HepG2 (cell line): ENCODE measurements around the gene ADGRG1. TPM values are rescaled to one million over a fixed set of nuclear protein-coding genes. Genes with fewer than 3 reads are reported as not detected.

Experiments
- AGO2 ChIP-seq: fragments of 200-400 bp; formaldehyde crosslinking; optimal IDR thresholded peaks from 2 replicates; pipeline ENCODE3; 2017; ENCODE audit warnings: mild to moderate bottlenecking, low read depth, low read length, moderate library complexity
- BCL6 ChIP-seq: IDR thresholded peaks from 2 replicates; pipeline ENCODE4 v1.6.1; 2016; ENCODE audit warnings: missing genetic modification reagents, missing compliant biosample characterization
- GTF3A ChIP-seq: sonication (generic); formaldehyde crosslinking; conservative IDR thresholded peaks from 2 replicates; pipeline ENCODE4 v1.4.0; 2020; ENCODE audit warnings: mild to moderate bottlenecking, missing genetic modification reagents
- HOXA3 ChIP-seq: sonication (generic); formaldehyde crosslinking; IDR thresholded peaks from 2 replicates; pipeline ENCODE4 v1.5.0; 2020; ENCODE audit warnings: missing genetic modification reagents
- ISX ChIP-seq: sonication (generic); formaldehyde crosslinking; conservative IDR thresholded peaks from 2 replicates; pipeline ENCODE4 v1.5.0; 2020; ENCODE audit warnings: missing genetic modification reagents
- MATR3 ChIP-seq: sonication (generic); formaldehyde crosslinking; IDR thresholded peaks from 2 replicates; pipeline ENCODE4 v1.4.0; 2020; ENCODE audit warnings: missing genetic modification reagents
- MXD1 ChIP-seq: sonication (generic); formaldehyde crosslinking; IDR thresholded peaks from 2 replicates; pipeline ENCODE4 v1.4.0; 2020; ENCODE audit warnings: mild to moderate bottlenecking, missing genetic modification reagents
- NCOA2 ChIP-seq: sonication (generic); formaldehyde crosslinking; IDR thresholded peaks from 2 replicates; pipeline ENCODE4 v1.8.0; 2022; ENCODE audit warnings: inconsistent platforms
- NPAS2 ChIP-seq: sonication (generic); formaldehyde crosslinking; IDR thresholded peaks from 2 replicates; pipeline ENCODE4 v1.8.0; 2022; ENCODE audit warnings: mild to moderate bottlenecking, missing genetic modification reagents, borderline replicate concordance
- NRL ChIP-seq: sonication (generic); formaldehyde crosslinking; IDR thresholded peaks from 2 replicates; pipeline ENCODE4 v1.5.0; 2020; ENCODE audit warnings: missing genetic modification reagents, mild to moderate bottlenecking, moderate library complexity, borderline replicate concordance
- RARA ChIP-seq: IDR thresholded peaks from 2 replicates; pipeline ENCODE4 v1.6.1; 2016; ENCODE audit warnings: missing genetic modification reagents, missing compliant biosample characterization
- RBM22 ChIP-seq: fragments of 200-400 bp; formaldehyde crosslinking; optimal IDR thresholded peaks from 2 replicates; pipeline ENCODE3; 2017; ENCODE audit warnings: mild to moderate bottlenecking, low read length, moderate library complexity
- RXRB ChIP-seq: IDR thresholded peaks from 2 replicates; pipeline ENCODE4 v1.6.1; 2016; ENCODE audit warnings: borderline replicate concordance, missing genetic modification reagents, missing compliant biosample characterization
- SOX6 ChIP-seq, 2 experiments: fragments of 450-650 bp in 1 of 2; sonication (generic) in 1 of 2; formaldehyde crosslinking in 1 of 2; IDR thresholded peaks; 2 replicates each; pipeline versions ENCODE4 v1.4.0 to v1.6.1; 2017 to 2020; ENCODE audit warnings: antibody characterized with exemption in 1 of 2, mild to moderate bottlenecking in 1 of 2, missing genetic modification reagents in 1 of 2
- ZFY ChIP-seq: sonication (generic); formaldehyde crosslinking; IDR thresholded peaks from 2 replicates; pipeline ENCODE4 v1.4.0; 2020; ENCODE audit warnings: missing genetic modification reagents
- ZNF512B ChIP-seq: sonication (generic); formaldehyde crosslinking; IDR thresholded peaks from 2 replicates; pipeline ENCODE4 v1.5.1; 2020; ENCODE audit warnings: missing genetic modification reagents, mild to moderate bottlenecking, borderline replicate concordance
- ZNF567 ChIP-seq: sonication (generic); formaldehyde crosslinking; IDR thresholded peaks from 2 replicates; pipeline ENCODE4 v1.8.1; 2023; ENCODE audit warnings: mild to moderate bottlenecking, missing genetic modification reagents, borderline replicate concordance
- ZNF572 ChIP-seq: sonication (generic); formaldehyde crosslinking; IDR thresholded peaks from 2 replicates; pipeline ENCODE4 v1.5.1; 2020; ENCODE audit warnings: mild to moderate bottlenecking, missing genetic modification reagents
- ZNF75D ChIP-seq: sonication (generic); formaldehyde crosslinking; IDR thresholded peaks from 2 replicates; pipeline ENCODE4 v1.8.1; 2023; ENCODE audit warnings: missing genetic modification reagents, mild to moderate bottlenecking, borderline replicate concordance
- ZSCAN31 ChIP-seq: sonication (generic); formaldehyde crosslinking; IDR thresholded peaks from 2 replicates; pipeline ENCODE4 v1.5.0; 2020; ENCODE audit warnings: low read depth, mild to moderate bottlenecking, missing genetic modification reagents
- polyA plus RNA-seq, 8 experiments: library from polyadenylated mRNA; depleted of rRNA in 3 of 8; stranded (reverse) in 7 of 8; unstranded in 1 of 8; fragments of >200 nt; fragmentation: Illumina TruSeq in 4 of 8; extraction: Trizol in 4 of 8; gene quantifications; 2 replicates each; pipeline versions ENCODE4 v1.2.1 to v1.2.3, GENCODE V29; 2011 to 2016; ENCODE audit warnings: low read depth in 4 of 8, missing spikeins in 1 of 8, mixed read lengths in 1 of 8; ENCODE audit not compliant: insufficient read depth in 1 of 8
- total RNA-seq, 5 experiments: library from RNA; depleted of rRNA; stranded (reverse); fragments of >200 nt; fragmentation: Illumina TruSeq; extraction: Trizol; gene quantifications; 2 replicates each; pipeline ENCODE4 v1.2.3, GENCODE V29; 2016; ENCODE audit warnings: low read depth in 1 of 5
- TF ChIP-seq, protein P1 (sequence below): sonication (generic); formaldehyde crosslinking; IDR thresholded peaks from 2 replicates; pipeline ENCODE4 v1.4.0; 2020; ENCODE audit warnings: missing genetic modification reagents
- TF ChIP-seq, protein P2 (sequence below): sonication (generic); formaldehyde crosslinking; IDR thresholded peaks from 2 replicates; pipeline ENCODE4 v1.5.1; 2020; ENCODE audit warnings: mild to moderate bottlenecking, missing genetic modification reagents, moderate library complexity

Gene ADGRG1
- total and polyA plus RNA-seq, 2 of the 13 experiments (the other 11 are each of a cell fraction or from before 2014, with no cell fraction given), result 2.7 to 5.9 TPM

DNA sequence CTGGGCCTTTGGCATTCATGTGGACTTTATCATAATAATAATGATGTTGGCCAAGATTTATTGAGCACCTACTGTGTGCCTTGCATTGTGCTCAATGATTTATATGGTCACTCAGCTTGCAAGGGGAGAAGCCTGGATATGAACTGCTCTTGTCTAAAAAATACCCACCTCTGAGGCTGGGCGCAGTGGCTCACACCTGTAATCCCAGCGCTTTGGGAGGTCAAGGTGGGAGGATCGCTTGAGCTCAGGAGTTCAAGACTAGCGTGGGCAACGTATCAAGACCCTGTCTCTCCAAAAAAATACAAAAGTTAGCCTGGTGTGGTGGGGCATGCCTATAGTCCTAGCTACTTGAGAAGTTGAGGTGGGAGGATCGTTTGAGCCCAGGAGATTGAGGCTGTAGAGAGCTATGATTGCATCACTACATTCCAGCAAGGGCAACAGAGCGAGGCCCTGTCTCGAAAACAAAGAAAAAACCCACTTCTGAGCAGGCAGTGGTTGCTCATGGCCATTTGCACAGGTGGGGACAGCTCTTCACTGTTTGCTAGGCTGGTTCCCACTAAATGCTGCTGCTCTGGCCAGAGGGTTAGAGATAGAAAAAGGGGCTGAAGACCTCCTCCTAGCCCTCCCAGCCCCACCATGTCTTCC is 4.3 kb upstream of the ADGRG1 start (continued):
- TF ChIP-seq NRL (CRISPR knock-in tag) (no peak), ZSCAN31 (CRISPR knock-in tag) (no peak), ZNF567 (CRISPR knock-in tag) (no peak), GTF3A (CRISPR knock-in tag) (no peak), MATR3 (no peak), ZNF572 (CRISPR knock-in tag) (no peak), SOX6 (IDR thresholded peaks at IDR 0.05) (no peak), SOX6 (CRISPR knock-in tag; IDR thresholded peaks at IDR 0.05) (peak; percentile 84), NPAS2 (CRISPR knock-in tag) (no peak), MXD1 (CRISPR knock-in tag) (no peak), ISX (CRISPR knock-in tag) (no peak), NCOA2 (CRISPR knock-in tag) (peak; percentile 61; the same call in 1 of the 2 replicates), ZFY (CRISPR knock-in tag) (peak; percentile 48; the same call in 1 of the 2 replicates), HOXA3 (CRISPR knock-in tag) (peak; percentile 44; the same call in 1 of the 2 replicates), RXRB (CRISPR knock-in tag) (peak; percentile 47; the same call in 1 of the 2 replicates), RARA (CRISPR knock-in tag) (peak; percentile 41; the same call in 1 of the 2 replicates), BCL6 (CRISPR knock-in tag) (peak; percentile 40), AGO2 (no peak), RBM22 (no peak), ZNF75D (CRISPR knock-in tag) (no peak), ZNF512B (CRISPR knock-in tag) (no peak)
- TF ChIP-seq, protein P1, sequence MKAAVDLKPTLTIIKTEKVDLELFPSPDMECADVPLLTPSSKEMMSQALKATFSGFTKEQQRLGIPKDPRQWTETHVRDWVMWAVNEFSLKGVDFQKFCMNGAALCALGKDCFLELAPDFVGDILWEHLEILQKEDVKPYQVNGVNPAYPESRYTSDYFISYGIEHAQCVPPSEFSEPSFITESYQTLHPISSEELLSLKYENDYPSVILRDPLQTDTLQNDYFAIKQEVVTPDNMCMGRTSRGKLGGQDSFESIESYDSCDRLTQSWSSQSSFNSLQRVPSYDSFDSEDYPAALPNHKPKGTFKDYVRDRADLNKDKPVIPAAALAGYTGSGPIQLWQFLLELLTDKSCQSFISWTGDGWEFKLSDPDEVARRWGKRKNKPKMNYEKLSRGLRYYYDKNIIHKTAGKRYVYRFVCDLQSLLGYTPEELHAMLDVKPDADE (CRISPR knock-in tag), result no peak
- TF ChIP-seq, protein P2, sequence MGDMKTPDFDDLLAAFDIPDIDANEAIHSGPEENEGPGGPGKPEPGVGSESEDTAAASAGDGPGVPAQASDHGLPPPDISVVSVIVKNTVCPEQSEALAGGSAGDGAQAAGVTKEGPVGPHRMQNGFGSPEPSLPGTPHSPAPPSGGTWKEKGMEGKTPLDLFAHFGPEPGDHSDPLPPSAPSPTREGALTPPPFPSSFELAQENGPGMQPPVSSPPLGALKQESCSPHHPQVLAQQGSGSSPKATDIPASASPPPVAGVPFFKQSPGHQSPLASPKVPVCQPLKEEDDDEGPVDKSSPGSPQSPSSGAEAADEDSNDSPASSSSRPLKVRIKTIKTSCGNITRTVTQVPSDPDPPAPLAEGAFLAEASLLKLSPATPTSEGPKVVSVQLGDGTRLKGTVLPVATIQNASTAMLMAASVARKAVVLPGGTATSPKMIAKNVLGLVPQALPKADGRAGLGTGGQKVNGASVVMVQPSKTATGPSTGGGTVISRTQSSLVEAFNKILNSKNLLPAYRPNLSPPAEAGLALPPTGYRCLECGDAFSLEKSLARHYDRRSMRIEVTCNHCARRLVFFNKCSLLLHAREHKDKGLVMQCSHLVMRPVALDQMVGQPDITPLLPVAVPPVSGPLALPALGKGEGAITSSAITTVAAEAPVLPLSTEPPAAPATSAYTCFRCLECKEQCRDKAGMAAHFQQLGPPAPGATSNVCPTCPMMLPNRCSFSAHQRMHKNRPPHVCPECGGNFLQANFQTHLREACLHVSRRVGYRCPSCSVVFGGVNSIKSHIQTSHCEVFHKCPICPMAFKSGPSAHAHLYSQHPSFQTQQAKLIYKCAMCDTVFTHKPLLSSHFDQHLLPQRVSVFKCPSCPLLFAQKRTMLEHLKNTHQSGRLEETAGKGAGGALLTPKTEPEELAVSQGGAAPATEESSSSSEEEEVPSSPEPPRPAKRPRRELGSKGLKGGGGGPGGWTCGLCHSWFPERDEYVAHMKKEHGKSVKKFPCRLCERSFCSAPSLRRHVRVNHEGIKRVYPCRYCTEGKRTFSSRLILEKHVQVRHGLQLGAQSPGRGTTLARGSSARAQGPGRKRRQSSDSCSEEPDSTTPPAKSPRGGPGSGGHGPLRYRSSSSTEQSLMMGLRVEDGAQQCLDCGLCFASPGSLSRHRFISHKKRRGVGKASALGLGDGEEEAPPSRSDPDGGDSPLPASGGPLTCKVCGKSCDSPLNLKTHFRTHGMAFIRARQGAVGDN (CRISPR knock-in tag), result no peak
